ENCODE data around the gene CHRNA9. TPM values are rescaled to one million over a fixed set of nuclear protein-coding genes. Genes with fewer than 3 reads are reported as not detected.

Gene CHRNA9
- polyA plus RNA-seq, 1 donor (not counting 4 experiments of a cell fraction or from before 2014, with no cell fraction given): 0.03 TPM

DNA sequence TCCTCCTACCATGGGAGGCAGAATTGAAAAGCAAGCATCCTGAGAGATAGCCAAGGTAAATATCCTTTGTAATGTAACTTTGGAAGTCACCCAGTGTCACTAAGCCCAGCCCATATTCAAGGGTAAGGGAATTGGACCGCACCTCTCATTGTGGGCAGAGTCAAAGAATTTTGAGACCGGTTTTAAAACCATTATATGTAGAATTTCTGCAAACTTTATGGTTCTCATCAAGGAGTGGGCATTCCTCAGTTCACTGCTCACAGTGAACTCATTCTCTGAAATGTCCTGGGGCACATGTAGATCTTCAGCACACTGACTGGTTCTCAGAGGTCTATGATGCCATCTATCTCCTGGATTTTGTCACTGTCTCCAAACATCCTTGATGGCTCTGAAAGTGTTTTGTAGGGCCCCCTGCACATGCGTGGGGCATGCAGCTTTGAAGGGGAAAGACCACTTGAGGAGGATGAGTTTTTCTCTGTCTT, 35.3 kb upstream of the CHRNA9 start:
- no peaks in the 10 kb centered on the region for H3K9me1 ChIP-seq (ENCODE audit: control insufficient read depth, extremely low read depth, insufficient read depth, low read length)
- no peak overlapping the region for H3K27ac ChIP-seq (ENCODE audit: control insufficient read depth, insufficient read depth, low read length)
- peaks cover 7% of the 10 kb centered on the region for H3K9me3 ChIP-seq (ENCODE audit: control insufficient read depth, low read depth, low read length)
- H3K4me1 ChIP-seq (ENCODE audit: control insufficient read depth, extremely low read depth, insufficient read depth, low read length): peaks cover 12% of the 10 kb centered on the region
- H3K36me3 ChIP-seq (ENCODE audit: control insufficient read depth in 2 of 2, extremely low read depth in 1 of 2, insufficient read depth in 2 of 2, low read length in 2 of 2): no peaks in the 10 kb centered on the region
- no peak overlapping the region for H3K4me2 ChIP-seq (ENCODE audit: control insufficient read depth, extremely low read depth, insufficient read depth, low read depth, low read length)
- no peaks in the 10 kb centered on the region for H3K27me3 ChIP-seq (ENCODE audit: control insufficient read depth, extremely low read depth, insufficient read depth, low read length)
- H3K9ac ChIP-seq (ENCODE audit: control insufficient read depth, extremely low read depth, insufficient read depth, low read length): no peak overlapping the region
- DNase-seq (ENCODE audit: low read depth, low spot score) (no peak), FAIRE-seq (peak; percentile 29)
- H3K4me3 ChIP-seq (ENCODE audit: control insufficient read depth in 2 of 3, extremely low read depth in 1 of 3, insufficient read depth in 2 of 3, low read depth in 1 of 3, low read length in 3 of 3): no peak overlapping the region
- no peaks in the 10 kb centered on the region for H3K79me2 ChIP-seq (ENCODE audit: control insufficient read depth, insufficient read depth, low read length)
- dilution Hi-C loops (cut with MboI; ENCODE audit: extremely low pct_ligation_motif_present, low sequenced_read_pairs): no loop called here
- no peak overlapping the region for H2AFZ ChIP-seq (ENCODE audit: control insufficient read depth, low read length)
- no peaks in the 10 kb centered on the region for H4K20me1 ChIP-seq (ENCODE audit: control insufficient read depth, extremely low read depth, insufficient read depth, low read length)
- TF ChIP-seq, protein P1, sequence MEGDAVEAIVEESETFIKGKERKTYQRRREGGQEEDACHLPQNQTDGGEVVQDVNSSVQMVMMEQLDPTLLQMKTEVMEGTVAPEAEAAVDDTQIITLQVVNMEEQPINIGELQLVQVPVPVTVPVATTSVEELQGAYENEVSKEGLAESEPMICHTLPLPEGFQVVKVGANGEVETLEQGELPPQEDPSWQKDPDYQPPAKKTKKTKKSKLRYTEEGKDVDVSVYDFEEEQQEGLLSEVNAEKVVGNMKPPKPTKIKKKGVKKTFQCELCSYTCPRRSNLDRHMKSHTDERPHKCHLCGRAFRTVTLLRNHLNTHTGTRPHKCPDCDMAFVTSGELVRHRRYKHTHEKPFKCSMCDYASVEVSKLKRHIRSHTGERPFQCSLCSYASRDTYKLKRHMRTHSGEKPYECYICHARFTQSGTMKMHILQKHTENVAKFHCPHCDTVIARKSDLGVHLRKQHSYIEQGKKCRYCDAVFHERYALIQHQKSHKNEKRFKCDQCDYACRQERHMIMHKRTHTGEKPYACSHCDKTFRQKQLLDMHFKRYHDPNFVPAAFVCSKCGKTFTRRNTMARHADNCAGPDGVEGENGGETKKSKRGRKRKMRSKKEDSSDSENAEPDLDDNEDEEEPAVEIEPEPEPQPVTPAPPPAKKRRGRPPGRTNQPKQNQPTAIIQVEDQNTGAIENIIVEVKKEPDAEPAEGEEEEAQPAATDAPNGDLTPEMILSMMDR (optimal IDR thresholded peaks at IDR 0.05 in 1 of 3, IDR thresholded peaks at IDR 0.05 in 1 of 3, conservative IDR thresholded peaks at IDR 0.05 in 1 of 3; ENCODE audit: extremely low read depth in 1 of 3, insufficient read depth in 2 of 3, low read length in 3 of 3): peak; percentile 34 to 65 (median 35)
- no peak for TF ChIP-seq EZH2 (IDR thresholded peaks at IDR 0.05; ENCODE audit: low read length)

DNA sequence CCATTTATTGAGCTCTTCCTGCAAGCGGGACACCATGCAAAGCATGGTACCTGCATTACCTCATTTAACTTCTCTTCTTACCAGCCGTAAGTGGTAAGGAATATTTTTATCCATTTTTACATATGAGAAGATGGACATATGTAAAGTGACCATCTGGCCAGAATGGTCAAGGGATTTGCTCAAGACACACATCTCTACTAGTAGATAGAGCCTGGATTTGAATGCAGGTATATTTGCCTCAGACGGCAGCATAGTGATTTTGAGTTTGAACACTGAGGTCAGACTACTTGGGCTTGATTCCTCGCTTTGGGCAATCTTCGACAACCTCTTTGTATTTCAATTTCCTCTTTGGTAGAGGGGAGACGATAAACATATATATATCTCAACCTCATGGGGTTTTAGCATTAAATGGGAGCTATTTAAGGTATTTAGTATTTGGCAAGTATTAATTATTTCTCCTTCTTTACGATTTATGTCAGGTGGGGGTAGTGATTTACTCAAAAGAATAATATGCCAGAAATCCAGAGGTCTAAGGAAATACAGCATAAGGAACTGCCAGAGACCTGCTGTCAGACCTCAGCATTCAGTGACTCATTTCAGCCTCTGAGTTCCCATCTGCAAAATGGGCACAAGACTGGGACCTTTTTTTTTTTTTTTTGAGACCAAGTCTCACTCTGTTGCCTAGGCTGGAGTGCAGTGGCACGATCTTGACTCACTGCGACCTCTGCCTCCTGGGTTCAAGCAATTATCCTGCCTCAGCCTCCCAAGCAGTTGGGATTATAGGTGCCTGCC, 34.6 kb upstream of the CHRNA9 start:
- H3K9me1 ChIP-seq (ENCODE audit: control insufficient read depth, extremely low read depth, insufficient read depth, low read length): no peaks in the 10 kb centered on the region
- peaks cover 12% of the 10 kb centered on the region for H3K4me1 ChIP-seq (ENCODE audit: control insufficient read depth, extremely low read depth, insufficient read depth, low read length)
- no peaks in the 10 kb centered on the region for H4K20me1 ChIP-seq (ENCODE audit: control insufficient read depth, extremely low read depth, insufficient read depth, low read length)
- no peak for FAIRE-seq
- no peak overlapping the region for H3K9ac ChIP-seq (ENCODE audit: control insufficient read depth, extremely low read depth, insufficient read depth, low read length)
- H3K27ac ChIP-seq (ENCODE audit: control insufficient read depth, insufficient read depth, low read length): no peak overlapping the region
- H3K9me3 ChIP-seq (ENCODE audit: control insufficient read depth, low read depth, low read length): no peaks in the 10 kb centered on the region
- no peaks in the 10 kb centered on the region for H3K79me2 ChIP-seq (ENCODE audit: control insufficient read depth, insufficient read depth, low read length)
- H3K4me2 ChIP-seq (ENCODE audit: control insufficient read depth, extremely low read depth, insufficient read depth, low read depth, low read length): no peak overlapping the region
- H3K36me3 ChIP-seq (ENCODE audit: control insufficient read depth in 2 of 2, extremely low read depth in 1 of 2, insufficient read depth in 2 of 2, low read length in 2 of 2): no peaks in the 10 kb centered on the region
- no peak for TF ChIP-seq EZH2 (IDR thresholded peaks at IDR 0.05; ENCODE audit: low read length)
- TF ChIP-seq, protein P1 (optimal IDR thresholded peaks at IDR 0.05 in 1 of 3, IDR thresholded peaks at IDR 0.05 in 1 of 3, conservative IDR thresholded peaks at IDR 0.05 in 1 of 3; ENCODE audit: extremely low read depth in 1 of 3, insufficient read depth in 2 of 3, low read length in 3 of 3): no peak
- no peak for DNase-seq (ENCODE audit: low read depth, low spot score)
- H3K27me3 ChIP-seq (ENCODE audit: control insufficient read depth, extremely low read depth, insufficient read depth, low read length): no peaks in the 10 kb centered on the region
- no peak overlapping the region for H3K4me3 ChIP-seq (ENCODE audit: control insufficient read depth in 2 of 3, extremely low read depth in 1 of 3, insufficient read depth in 2 of 3, low read depth in 1 of 3, low read length in 3 of 3)
- dilution Hi-C loops (cut with MboI; ENCODE audit: extremely low pct_ligation_motif_present, low sequenced_read_pairs): no loop called here
- H2AFZ ChIP-seq (ENCODE audit: control insufficient read depth, low read length): no peak overlapping the region

Data from keratinocyte (primary cell).